HepG2 (cell line): ENCODE measurements around the gene TIMM23. TPM values are rescaled to one million over a fixed set of nuclear protein-coding genes. Genes with fewer than 3 reads are reported as not detected.
A peak's percentile ranks its signal among the peaks of the same experiment; 100 is the strongest.

Experiments used
- ARID5B ChIP-seq: IDR thresholded peaks from 2 replicates; pipeline ENCODE4 v1.4.0; 2020; ENCODE audit warnings: mild to moderate bottlenecking, missing genetic modification reagents
- ATF4 ChIP-seq, 2 experiments: fragments of 450-650 bp in 1 of 2; sonication (generic) in 1 of 2; formaldehyde crosslinking; IDR thresholded peaks; 2 replicates each; pipeline versions ENCODE4 v1.5.0 to v1.8.0; 2020 to 2022; ENCODE audit warnings: mild to moderate bottlenecking in 1 of 2, missing genetic modification reagents in 1 of 2
- HES4 ChIP-seq: sonication (generic); formaldehyde crosslinking; IDR thresholded peaks from 2 replicates; pipeline ENCODE4 v1.9.0; 2021; ENCODE audit warnings: mild to moderate bottlenecking, missing genetic modification reagents, borderline replicate concordance
- HMGXB3 ChIP-seq: sonication (generic); formaldehyde crosslinking; IDR thresholded peaks from 2 replicates; pipeline ENCODE4 v1.4.0; 2020; ENCODE audit warnings: missing genetic modification reagents, borderline replicate concordance
- JUND ChIP-seq: sonication (generic); formaldehyde crosslinking; IDR thresholded peaks from 2 replicates; pipeline ENCODE4 v1.8.0; 2022; ENCODE audit warnings: mild to moderate bottlenecking, missing genetic modification reagents
- KDM5B ChIP-seq: sonication (generic); formaldehyde crosslinking; IDR thresholded peaks from 2 replicates; pipeline ENCODE4 v1.4.0; 2020; ENCODE audit warnings: missing genetic modification reagents, mild to moderate bottlenecking, borderline replicate concordance
- KLF12 ChIP-seq: sonication (generic); formaldehyde crosslinking; IDR thresholded peaks from 2 replicates; pipeline ENCODE4 v1.4.0; 2020; ENCODE audit warnings: missing genetic modification reagents, borderline replicate concordance
- MED13 ChIP-seq: sonication (generic); formaldehyde crosslinking; IDR thresholded peaks from 2 replicates; pipeline ENCODE4 v1.5.0; 2020; ENCODE audit warnings: missing genetic modification reagents
- NONO ChIP-seq, 2 experiments: fragments of 450-650 bp in 1 of 2; sonication (generic) in 1 of 2; formaldehyde crosslinking in 1 of 2; IDR thresholded peaks in 1 of 2; conservative IDR thresholded peaks in 1 of 2; 2 replicates each; pipeline versions ENCODE4 v1.6.1 to v1.8.0; 2017 to 2022; ENCODE audit warnings: mild to moderate bottlenecking in 1 of 2, missing genetic modification reagents in 1 of 2, moderate library complexity in 1 of 2
- SMAD9 ChIP-seq: sonication (generic); formaldehyde crosslinking; IDR thresholded peaks from 2 replicates; pipeline ENCODE4 v1.5.1; 2020; ENCODE audit warnings: mild to moderate bottlenecking, missing genetic modification reagents
- SOX6 ChIP-seq, 2 experiments: fragments of 450-650 bp in 1 of 2; sonication (generic) in 1 of 2; formaldehyde crosslinking in 1 of 2; IDR thresholded peaks; 2 replicates each; pipeline versions ENCODE4 v1.4.0 to v1.6.1; 2017 to 2020; ENCODE audit warnings: antibody characterized with exemption in 1 of 2, mild to moderate bottlenecking in 1 of 2, missing genetic modification reagents in 1 of 2
- polyA plus RNA-seq, 8 experiments: library from polyadenylated mRNA; depleted of rRNA in 3 of 8; stranded (reverse) in 7 of 8; unstranded in 1 of 8; fragments of >200 nt; fragmentation: Illumina TruSeq in 4 of 8; extraction: Trizol in 4 of 8; gene quantifications; 2 replicates each; pipeline versions ENCODE4 v1.2.1 to v1.2.3, GENCODE V29; 2011 to 2016; ENCODE audit warnings: low read depth in 4 of 8, missing spikeins in 1 of 8, mixed read lengths in 1 of 8; ENCODE audit not compliant: insufficient read depth in 1 of 8
- total RNA-seq, 5 experiments: library from RNA; depleted of rRNA; stranded (reverse); fragments of >200 nt; fragmentation: Illumina TruSeq; extraction: Trizol; gene quantifications; 2 replicates each; pipeline ENCODE4 v1.2.3, GENCODE V29; 2016; ENCODE audit warnings: low read depth in 1 of 5
- TF ChIP-seq, protein P1 (sequence below), 2 experiments: IDR thresholded peaks; 2 replicates each; pipeline ENCODE4 v1.6.1; 2011 to 2012; ENCODE audit warnings: low read length in 2 of 2, borderline replicate concordance in 1 of 2, low read depth in 1 of 2, mild to moderate bottlenecking in 1 of 2, moderate library complexity in 1 of 2

The TIMM23 gene
- total and polyA plus RNA-seq, 2 of the 13 experiments (the other 11 are each of a cell fraction or from before 2014, with no cell fraction given): 80.2 to 98.6 TPM

GRCh38 chr10:46030091-46030937, 58.0 kb downstream of the TIMM23 start, which contains the start of gene NCOA4 (continued):
- TF ChIP-seq, protein P1, sequence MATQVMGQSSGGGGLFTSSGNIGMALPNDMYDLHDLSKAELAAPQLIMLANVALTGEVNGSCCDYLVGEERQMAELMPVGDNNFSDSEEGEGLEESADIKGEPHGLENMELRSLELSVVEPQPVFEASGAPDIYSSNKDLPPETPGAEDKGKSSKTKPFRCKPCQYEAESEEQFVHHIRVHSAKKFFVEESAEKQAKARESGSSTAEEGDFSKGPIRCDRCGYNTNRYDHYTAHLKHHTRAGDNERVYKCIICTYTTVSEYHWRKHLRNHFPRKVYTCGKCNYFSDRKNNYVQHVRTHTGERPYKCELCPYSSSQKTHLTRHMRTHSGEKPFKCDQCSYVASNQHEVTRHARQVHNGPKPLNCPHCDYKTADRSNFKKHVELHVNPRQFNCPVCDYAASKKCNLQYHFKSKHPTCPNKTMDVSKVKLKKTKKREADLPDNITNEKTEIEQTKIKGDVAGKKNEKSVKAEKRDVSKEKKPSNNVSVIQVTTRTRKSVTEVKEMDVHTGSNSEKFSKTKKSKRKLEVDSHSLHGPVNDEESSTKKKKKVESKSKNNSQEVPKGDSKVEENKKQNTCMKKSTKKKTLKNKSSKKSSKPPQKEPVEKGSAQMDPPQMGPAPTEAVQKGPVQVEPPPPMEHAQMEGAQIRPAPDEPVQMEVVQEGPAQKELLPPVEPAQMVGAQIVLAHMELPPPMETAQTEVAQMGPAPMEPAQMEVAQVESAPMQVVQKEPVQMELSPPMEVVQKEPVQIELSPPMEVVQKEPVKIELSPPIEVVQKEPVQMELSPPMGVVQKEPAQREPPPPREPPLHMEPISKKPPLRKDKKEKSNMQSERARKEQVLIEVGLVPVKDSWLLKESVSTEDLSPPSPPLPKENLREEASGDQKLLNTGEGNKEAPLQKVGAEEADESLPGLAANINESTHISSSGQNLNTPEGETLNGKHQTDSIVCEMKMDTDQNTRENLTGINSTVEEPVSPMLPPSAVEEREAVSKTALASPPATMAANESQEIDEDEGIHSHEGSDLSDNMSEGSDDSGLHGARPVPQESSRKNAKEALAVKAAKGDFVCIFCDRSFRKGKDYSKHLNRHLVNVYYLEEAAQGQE (IDR thresholded peaks at IDR 0.05; ENCODE audit: borderline replicate concordance in 1 of 2, low read depth in 1 of 2, low read length in 2 of 2): peak in 1 of 2 experiments; percentile 61; a peak in 2 of 4 replicates
- TF ChIP-seq ATF4 (CRISPR knock-in tag; IDR thresholded peaks at IDR 0.05): 0 out of 4 replicates have a peak, but pooled peaks of 1 of the 2 experiments have one; percentile 33
- TF ChIP-seq KDM5B (CRISPR knock-in tag): peak; percentile 75; the same call in 1 of the 2 replicates
- TF ChIP-seq MED13 (CRISPR knock-in tag): 0 out of 2 replicates have a peak, but pooled peaks have one; percentile 76
- no peak for TF ChIP-seq SMAD9 (CRISPR knock-in tag)
- TF ChIP-seq KLF12 (CRISPR knock-in tag): peak; percentile 23; the same call in 1 of the 2 replicates
- TF ChIP-seq HES4 (CRISPR knock-in tag): peak; percentile 64; the same call in 1 of the 2 replicates
- TF ChIP-seq NONO (IDR thresholded peaks at IDR 0.05): no peak
- 0 out of 2 replicates have a peak, but pooled peaks have one; percentile 65 for TF ChIP-seq NONO (CRISPR knock-in tag; conservative IDR thresholded peaks at IDR 0.05)
- TF ChIP-seq HMGXB3 (CRISPR knock-in tag): peak; percentile 34; the same call in 1 of the 2 replicates
- no peak for TF ChIP-seq SOX6 (IDR thresholded peaks at IDR 0.05)
- TF ChIP-seq SOX6 (CRISPR knock-in tag; IDR thresholded peaks at IDR 0.05): 0 out of 2 replicates have a peak, but pooled peaks have one; percentile 16
- TF ChIP-seq JUND (CRISPR knock-in tag): no peak
- TF ChIP-seq ARID5B (CRISPR knock-in tag): 0 out of 2 replicates have a peak, but pooled peaks have one; percentile 26
